Measurements from ENCODE around the gene HDAC9. TPM values are rescaled to one million over a fixed set of nuclear protein-coding genes. Genes with fewer than 3 reads are reported as not detected.

The HDAC9 gene
- total RNA-seq, 1 experiment from 2014 or later, result 7.7 TPM

GRCh38 chr7:18680576-18680975 lies 185.0 kb downstream of the HDAC9 start:
- H3K14ac ChIP-seq (ENCODE audit: insufficient read depth, low read length), result no peak overlapping the region
- H3K4me1 ChIP-seq (ENCODE audit: insufficient read depth, low read length), result no peaks in the 10 kb centered on the region
- no peaks in the 10 kb centered on the region for H3K79me2 ChIP-seq (ENCODE audit: insufficient read depth, low read length)
- no peak overlapping the region for H4K5ac ChIP-seq (ENCODE audit: insufficient read length, low read depth, low read length)
- H2BK120ac ChIP-seq (ENCODE audit: low read depth, low read length, poor library complexity, severe bottlenecking), result no peak overlapping the region
- no peak overlapping the region for H2BK12ac ChIP-seq (ENCODE audit: insufficient read length, low read depth, low read length)
- no peak overlapping the region for H2AFZ ChIP-seq (ENCODE audit: low read length)
- no peak overlapping the region for H2AK5ac ChIP-seq (ENCODE audit: insufficient read length, low read length)
- H3K9me3 ChIP-seq (ENCODE audit: control insufficient read depth, low read depth, low read length), result no peaks in the 10 kb centered on the region
- H4K20me1 ChIP-seq (ENCODE audit: control insufficient read depth, insufficient read depth, insufficient read length), result no peaks in the 10 kb centered on the region
- no peaks in the 10 kb centered on the region for H3K79me1 ChIP-seq (ENCODE audit: insufficient read depth, low read depth, low read length, poor library complexity, severe bottlenecking)
- H3K23ac ChIP-seq (ENCODE audit: insufficient read length, low read depth, low read length), result no peak overlapping the region
- H2BK5ac ChIP-seq (ENCODE audit: insufficient read length, low read length), result no peak overlapping the region
- H3K18ac ChIP-seq (ENCODE audit: insufficient read length, low read depth, low read length), result no peak overlapping the region
- H4K91ac ChIP-seq (ENCODE audit: insufficient read length, low read depth, low read length), result no peak overlapping the region
- H3K9me3 Mint-ChIP-seq, result no peaks in the 10 kb centered on the region
- H2BK15ac ChIP-seq (ENCODE audit: low read depth, low read length), result no peak overlapping the region
- H3K4me3 Mint-ChIP-seq, result no peak overlapping the region
- H3K4ac ChIP-seq (ENCODE audit: low read depth, low read length), result no peak overlapping the region
- H3K56ac ChIP-seq (ENCODE audit: insufficient read length, low read depth, low read length), result no peak overlapping the region
- no peak overlapping the region for H3T11ph ChIP-seq (ENCODE audit: low read length)
- WGBS (ENCODE audit: extremely low coverage, insufficient read length, low lambda C conversion rate), result no CpG with 5 or more reads among the region's 2 CpGs
- H3K36me3 Mint-ChIP-seq (ENCODE audit: insufficient read depth in 1 of 3, low read depth in 3 of 3), result no peaks in the 10 kb centered on the region
- H3K23me2 ChIP-seq (ENCODE audit: insufficient read length, low read depth, low read length, poor library complexity, severe bottlenecking), result no peaks in the 10 kb centered on the region
- no peak overlapping the region for H3K4me2 ChIP-seq (ENCODE audit: insufficient read depth, insufficient read length, low read length)
- H3K9ac ChIP-seq (ENCODE audit: extremely low read depth, insufficient read length, low read length), result no peak overlapping the region
- H3K27me3 ChIP-seq (ENCODE audit: insufficient read depth, low read length), result no peaks in the 10 kb centered on the region
- H3K27me3 Mint-ChIP-seq (ENCODE audit: low read depth), result no peaks in the 10 kb centered on the region
- no peak for TF ChIP-seq CTCF (conservative IDR thresholded peaks at IDR 0.05)
- no peak overlapping the region for H4K8ac ChIP-seq (replicated peaks; ENCODE audit: insufficient read length, low read depth, low read length)
- peaks cover 0 to 5% of the 10 kb centered on the region in 2 experiments; a peak in 1 of 4 replicates for H3K4me1 Mint-ChIP-seq
- no peak for DNase-seq
- H2BK20ac ChIP-seq (ENCODE audit: low read depth, low read length, poor library complexity, severe bottlenecking), result no peak overlapping the region
- H3K27ac Mint-ChIP-seq, result 0 out of 7 replicates have a peak overlapping the region, but pooled peaks of 1 of the 3 experiments have one; percentile 22
- H3K27ac ChIP-seq (ENCODE audit: insufficient read length, low read depth, low read length), result no peak overlapping the region

All from H9 (cell line).